ENCODE results near the gene ATP8B1.

DNA sequence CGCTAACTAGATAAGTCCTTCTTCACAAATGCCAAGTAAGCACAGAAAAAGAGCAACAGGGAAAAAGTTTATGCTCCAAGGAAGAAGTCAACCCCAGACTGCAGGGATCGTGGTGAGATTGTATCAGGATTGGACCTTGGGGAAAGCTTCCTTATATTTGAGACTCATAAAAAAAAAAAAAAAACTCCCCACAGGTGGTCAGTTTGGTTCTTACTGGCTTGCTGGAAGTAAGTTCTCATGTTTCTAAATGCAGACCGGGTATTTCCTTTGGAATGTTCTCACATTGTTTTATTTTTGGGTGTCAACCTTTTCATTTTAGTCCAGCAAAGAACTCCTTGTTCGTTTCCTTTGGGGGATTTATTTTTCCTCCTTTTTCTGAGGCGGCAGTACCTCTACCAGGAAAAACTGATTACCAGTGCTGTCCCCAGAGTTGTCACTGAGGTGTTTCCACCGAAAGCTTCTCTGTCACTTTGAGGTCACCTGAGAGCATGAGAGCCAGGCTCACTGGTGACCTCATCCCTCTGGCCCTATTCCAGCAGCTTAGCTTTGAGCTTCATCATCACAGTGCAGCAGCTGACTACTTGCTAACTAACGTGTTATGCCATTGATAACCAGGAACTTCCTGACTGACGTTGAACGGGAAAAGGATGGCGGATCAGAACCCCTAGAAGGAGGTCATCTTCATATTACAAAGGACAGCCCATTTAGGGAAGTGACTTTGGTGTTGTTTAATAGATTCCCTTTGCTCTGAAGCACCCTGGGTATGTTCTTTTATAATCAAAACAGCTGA, 16.8 kb upstream of the ATP8B1 start:
- TF ChIP-seq CTCF (IDR thresholded peaks at IDR 0.05 in 2 of 3, conservative IDR thresholded peaks at IDR 0.05 in 1 of 3; ENCODE audit: borderline replicate concordance in 1 of 3, insufficient read depth in 1 of 3, low read depth in 2 of 3, low read length in 2 of 3) = no peak
- TF ChIP-seq EZH2 (IDR thresholded peaks at IDR 0.05) = no peak
- TF ChIP-seq ELF1 (IDR thresholded peaks at IDR 0.05; ENCODE audit: borderline replicate concordance, low read depth) = no peak
- TF ChIP-seq POLR2A (IDR thresholded peaks at IDR 0.05; ENCODE audit: borderline replicate concordance, extremely low read depth, insufficient read depth, insufficient read length) = no peak
- TF ChIP-seq EZH2phosphoT487 (IDR thresholded peaks at IDR 0.05; ENCODE audit: borderline replicate concordance) = no peak
- peak; percentile 35; the same call in 1 of the 2 replicates for TF ChIP-seq POLR2AphosphoS5 (IDR thresholded peaks at IDR 0.05; ENCODE audit: low read depth, low read length)

Data from HCT116 (cell line).